SH-SY5Y (cell line): Measurements from ENCODE around the gene ATP8B2.

ENCODE experiments used
- GATA2 ChIP-seq: IDR thresholded peaks from 2 replicates; pipeline ENCODE4 v1.6.1; 2011; ENCODE audit warnings: mild to moderate bottlenecking, low read depth, low read length
- GATA3 ChIP-seq: IDR thresholded peaks from 2 replicates; pipeline ENCODE4 v1.6.1; 2011; ENCODE audit warnings: low read depth, mild to moderate bottlenecking, low read length, moderate library complexity

DNA sequence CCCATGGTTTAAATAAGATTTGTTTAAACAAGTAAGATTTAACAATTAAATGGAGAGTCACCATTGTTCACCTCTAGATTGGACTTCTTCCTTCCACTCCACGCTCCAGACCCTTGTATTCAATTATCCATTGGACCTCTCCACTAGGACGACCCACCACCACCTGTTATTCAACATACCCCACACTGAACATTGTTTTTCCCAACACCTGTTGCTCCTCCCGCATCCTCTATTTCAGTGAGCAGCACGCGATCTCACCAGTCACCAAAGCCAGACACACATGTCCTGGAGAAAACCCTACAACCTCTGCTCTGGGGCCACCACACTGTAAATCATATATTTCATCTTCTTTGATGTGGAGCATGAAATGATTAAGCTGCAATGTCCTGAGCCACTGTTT is 28.6 kb downstream of the ATP8B2 start:
- TF ChIP-seq GATA3, result no peak
- no peak for TF ChIP-seq GATA2
